ENCODE data around the gene ENTR1.
A peak's percentile ranks its signal among the peaks of the same experiment; 100 is the strongest.

Gene ENTR1

DNA sequence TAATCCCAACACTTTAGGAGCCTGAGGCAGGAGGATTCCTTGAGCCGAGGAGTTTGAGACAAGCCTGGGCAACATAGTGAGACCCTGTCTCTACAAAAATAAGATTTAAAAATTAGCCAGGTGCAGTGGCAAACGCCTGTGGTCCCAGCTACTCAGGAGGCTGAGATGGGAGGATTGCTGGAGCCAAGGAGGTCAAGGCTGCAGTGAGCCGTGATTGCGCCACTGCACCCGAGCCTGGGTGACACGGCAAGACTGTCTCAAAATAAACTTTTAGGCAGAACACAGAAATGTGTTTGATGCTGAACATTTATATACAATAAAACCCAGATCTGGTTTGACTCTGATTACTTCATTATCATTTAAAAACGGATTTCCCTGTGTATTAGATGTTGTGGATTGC, 4.9 kb downstream of the ENTR1 start:
- Histone ChIP-seq H3K4me3 (ENCODE audit: insufficient read length, low read depth) (no peak overlapping the region), H3K27me3 (ENCODE audit: insufficient read depth, insufficient read length) (no peaks in the 10 kb centered on the region), H3K36me3 (ENCODE audit: insufficient read depth, insufficient read length, low read length) (peaks cover 82% of the 10 kb centered on the region), H3K9me3 (ENCODE audit: insufficient read depth, low read length) (no peaks in the 10 kb centered on the region), H3K9ac (ENCODE audit: insufficient read length, low read depth) (no peak overlapping the region), H3K4me1 (ENCODE audit: insufficient read depth, insufficient read length) (peaks cover 9% of the 10 kb centered on the region)
- TF ChIP-seq ZNF274 (IDR thresholded peaks at IDR 0.05; ENCODE audit: low read depth, low read length), result no peak
- TF ChIP-seq SUZ12 (IDR thresholded peaks at IDR 0.05; ENCODE audit: extremely low read depth, insufficient read depth, insufficient read length), result no peak
- TF ChIP-seq YY1 (IDR thresholded peaks at IDR 0.05; ENCODE audit: insufficient read depth, insufficient read length), result no peak
- DNase-seq (ENCODE audit: low read depth, low spot score), result no peak

DNA sequence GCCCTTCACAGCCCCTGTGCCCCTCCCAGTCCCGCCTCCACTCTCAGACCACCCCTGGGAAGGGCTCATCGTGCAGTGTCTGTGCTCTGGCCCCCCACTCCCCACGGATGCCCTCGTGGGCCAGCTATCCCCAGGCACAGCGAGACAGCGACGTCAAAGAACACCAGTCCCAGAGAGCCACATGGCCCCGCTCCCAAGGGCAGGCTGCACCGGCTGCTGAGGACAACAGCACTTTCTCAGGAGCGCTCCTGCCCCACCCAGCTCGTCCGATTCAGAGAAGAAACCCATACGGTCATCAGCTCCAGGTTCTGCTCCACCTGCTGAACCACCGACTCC, 5.6 kb downstream of the ENTR1 start:
- Histone ChIP-seq H3K27me3 (ENCODE audit: insufficient read depth, insufficient read length) (no peaks in the 10 kb centered on the region), H3K9ac (ENCODE audit: insufficient read length, low read depth) (peak overlapping the region; percentile 17), H3K4me3 (ENCODE audit: insufficient read length, low read depth) (no peak overlapping the region)

DNA sequence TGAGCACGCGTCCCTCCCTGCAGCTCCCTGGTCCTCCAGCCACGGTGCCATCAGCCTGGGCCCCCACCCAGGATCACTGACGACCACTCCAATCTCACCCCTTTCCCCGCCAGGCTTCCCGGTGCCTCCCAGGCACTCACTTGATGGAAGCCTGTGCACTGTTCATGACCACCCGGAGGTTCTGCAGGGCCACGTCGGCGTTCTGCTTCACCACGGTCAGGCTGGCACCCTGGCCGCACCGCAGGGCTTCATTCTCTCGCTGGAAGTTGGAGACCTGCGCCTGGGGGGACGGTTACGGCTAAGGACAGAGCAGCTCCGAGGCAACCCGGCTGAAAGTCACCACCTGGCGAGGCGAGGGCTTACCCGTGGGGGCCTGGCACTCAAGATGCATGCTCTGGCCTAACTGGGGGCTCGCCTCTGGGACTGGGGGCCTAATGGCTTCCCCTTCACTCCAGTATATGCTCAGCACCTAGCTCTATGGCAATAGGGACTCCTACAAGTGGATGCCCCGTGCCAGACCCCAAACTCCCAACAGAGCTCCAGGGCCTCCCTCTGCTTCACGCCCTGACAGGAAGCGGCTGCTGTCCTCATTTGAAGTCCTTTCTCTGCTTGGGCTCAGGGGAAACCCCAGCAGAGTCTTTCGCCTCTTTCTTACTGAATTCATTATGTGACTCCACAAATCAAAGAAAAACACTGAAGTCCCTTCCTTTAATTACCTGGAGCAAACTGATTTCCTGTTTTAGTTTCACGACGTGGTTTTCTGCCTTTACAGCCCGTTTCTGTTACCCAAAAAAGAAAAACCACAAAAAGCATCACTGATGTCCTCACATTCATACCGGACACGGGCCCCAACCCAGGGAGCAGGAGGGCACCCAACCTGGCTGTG, 6.3 kb downstream of the ENTR1 start:
- H3K9ac ChIP-seq (ENCODE audit: insufficient read length, low read depth), result no peak overlapping the region
- peaks cover 78% of the 10 kb centered on the region for H3K36me3 ChIP-seq (ENCODE audit: insufficient read depth, insufficient read length, low read length)
- H3K4me1 ChIP-seq (ENCODE audit: insufficient read depth, insufficient read length), result peaks cover 11% of the 10 kb centered on the region
- DNase-seq (ENCODE audit: low read depth, low spot score), result no peak
- H3K4me3 ChIP-seq (ENCODE audit: insufficient read length, low read depth), result no peak overlapping the region
- H3K9me3 ChIP-seq (ENCODE audit: insufficient read depth, low read length), result no peaks in the 10 kb centered on the region
- no peaks in the 10 kb centered on the region for H3K27me3 ChIP-seq (ENCODE audit: insufficient read depth, insufficient read length)
- TF ChIP-seq SUZ12 (IDR thresholded peaks at IDR 0.05; ENCODE audit: extremely low read depth, insufficient read depth, insufficient read length) (no peak), YY1 (IDR thresholded peaks at IDR 0.05; ENCODE audit: insufficient read depth, insufficient read length) (no peak), ZNF274 (IDR thresholded peaks at IDR 0.05; ENCODE audit: low read depth, low read length) (no peak)

More for the DNA sequence above, 5.6 kb downstream of the ENTR1 start:
- Histone ChIP-seq H3K36me3 (ENCODE audit: insufficient read depth, insufficient read length, low read length) (peaks cover 82% of the 10 kb centered on the region), H3K9me3 (ENCODE audit: insufficient read depth, low read length) (no peaks in the 10 kb centered on the region), H3K4me1 (ENCODE audit: insufficient read depth, insufficient read length) (peaks cover 11% of the 10 kb centered on the region)
- DNase-seq (ENCODE audit: low read depth, low spot score), result no peak
- TF ChIP-seq YY1 (IDR thresholded peaks at IDR 0.05; ENCODE audit: insufficient read depth, insufficient read length), result no peak
- TF ChIP-seq SUZ12 (IDR thresholded peaks at IDR 0.05; ENCODE audit: extremely low read depth, insufficient read depth, insufficient read length), result no peak
- no peak for TF ChIP-seq ZNF274 (IDR thresholded peaks at IDR 0.05; ENCODE audit: low read depth, low read length)

DNA sequence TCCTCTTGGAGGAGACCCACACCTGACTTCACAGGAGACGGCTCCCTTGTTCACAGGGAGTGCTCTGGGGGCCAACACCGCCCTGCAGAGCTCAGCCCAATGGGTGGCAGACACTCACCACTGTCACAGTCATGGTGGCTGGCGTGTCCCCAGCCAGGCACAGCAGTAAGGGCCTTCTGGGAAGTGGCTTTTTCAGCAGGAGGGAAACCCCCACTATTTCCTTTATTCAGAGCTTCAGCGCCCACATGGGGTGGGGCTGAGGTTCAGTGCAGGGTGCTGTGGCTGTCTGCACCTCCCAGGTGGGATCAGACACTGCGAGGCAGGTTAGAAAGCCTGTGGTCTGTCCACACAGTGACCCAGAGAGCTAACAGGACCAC, 6.9 kb downstream of the ENTR1 start:
- no peak overlapping the region for H3K9ac ChIP-seq (ENCODE audit: insufficient read length, low read depth)
- TF ChIP-seq ZNF274 (IDR thresholded peaks at IDR 0.05; ENCODE audit: low read depth, low read length), result no peak
- no peak for TF ChIP-seq YY1 (IDR thresholded peaks at IDR 0.05; ENCODE audit: insufficient read depth, insufficient read length)
- no peak for TF ChIP-seq SUZ12 (IDR thresholded peaks at IDR 0.05; ENCODE audit: extremely low read depth, insufficient read depth, insufficient read length)
- no peak for DNase-seq (ENCODE audit: low read depth, low spot score)
- H3K27me3 ChIP-seq (ENCODE audit: insufficient read depth, insufficient read length), result no peaks in the 10 kb centered on the region
- H3K36me3 ChIP-seq (ENCODE audit: insufficient read depth, insufficient read length, low read length), result peaks cover 79% of the 10 kb centered on the region
- H3K4me3 ChIP-seq (ENCODE audit: insufficient read length, low read depth), result no peak overlapping the region
- H3K4me1 ChIP-seq (ENCODE audit: insufficient read depth, insufficient read length), result peaks cover 14% of the 10 kb centered on the region
- H3K9me3 ChIP-seq (ENCODE audit: insufficient read depth, low read length), result no peaks in the 10 kb centered on the region

DNA sequence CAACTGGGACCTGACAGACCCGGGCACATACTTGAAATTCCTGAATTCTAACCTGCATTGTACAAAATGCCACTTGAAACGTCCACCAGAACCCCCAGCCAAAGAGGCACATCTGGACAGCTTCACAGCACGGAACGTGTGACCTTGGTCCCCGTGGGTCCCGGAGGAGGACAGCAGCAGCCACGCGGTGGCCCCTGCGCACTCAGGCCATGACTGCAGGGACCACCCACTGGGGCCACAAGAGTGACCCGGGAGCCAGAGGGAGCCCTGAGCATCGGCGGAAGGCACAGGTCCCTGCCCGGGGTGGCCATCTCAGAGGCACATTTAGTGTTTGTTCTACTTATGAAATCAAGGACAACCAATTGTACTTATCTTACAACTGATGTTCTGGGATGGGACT, 8.3 kb downstream of the ENTR1 start:
- H3K9me3 ChIP-seq (ENCODE audit: insufficient read depth, low read length), result no peaks in the 10 kb centered on the region
- no peaks in the 10 kb centered on the region for H3K27me3 ChIP-seq (ENCODE audit: insufficient read depth, insufficient read length)
- H3K36me3 ChIP-seq (ENCODE audit: insufficient read depth, insufficient read length, low read length), result peaks cover 78% of the 10 kb centered on the region
- H3K4me3 ChIP-seq (ENCODE audit: insufficient read length, low read depth), result no peak overlapping the region
- no peak for TF ChIP-seq ZNF274 (IDR thresholded peaks at IDR 0.05; ENCODE audit: low read depth, low read length)
- TF ChIP-seq YY1 (IDR thresholded peaks at IDR 0.05; ENCODE audit: insufficient read depth, insufficient read length), result no peak
- TF ChIP-seq SUZ12 (IDR thresholded peaks at IDR 0.05; ENCODE audit: extremely low read depth, insufficient read depth, insufficient read length), result no peak
- H3K4me1 ChIP-seq (ENCODE audit: insufficient read depth, insufficient read length), result peaks cover 15% of the 10 kb centered on the region
- no peak for DNase-seq (ENCODE audit: low read depth, low spot score)
- H3K9ac ChIP-seq (ENCODE audit: insufficient read length, low read depth), result no peak overlapping the region

DNA sequence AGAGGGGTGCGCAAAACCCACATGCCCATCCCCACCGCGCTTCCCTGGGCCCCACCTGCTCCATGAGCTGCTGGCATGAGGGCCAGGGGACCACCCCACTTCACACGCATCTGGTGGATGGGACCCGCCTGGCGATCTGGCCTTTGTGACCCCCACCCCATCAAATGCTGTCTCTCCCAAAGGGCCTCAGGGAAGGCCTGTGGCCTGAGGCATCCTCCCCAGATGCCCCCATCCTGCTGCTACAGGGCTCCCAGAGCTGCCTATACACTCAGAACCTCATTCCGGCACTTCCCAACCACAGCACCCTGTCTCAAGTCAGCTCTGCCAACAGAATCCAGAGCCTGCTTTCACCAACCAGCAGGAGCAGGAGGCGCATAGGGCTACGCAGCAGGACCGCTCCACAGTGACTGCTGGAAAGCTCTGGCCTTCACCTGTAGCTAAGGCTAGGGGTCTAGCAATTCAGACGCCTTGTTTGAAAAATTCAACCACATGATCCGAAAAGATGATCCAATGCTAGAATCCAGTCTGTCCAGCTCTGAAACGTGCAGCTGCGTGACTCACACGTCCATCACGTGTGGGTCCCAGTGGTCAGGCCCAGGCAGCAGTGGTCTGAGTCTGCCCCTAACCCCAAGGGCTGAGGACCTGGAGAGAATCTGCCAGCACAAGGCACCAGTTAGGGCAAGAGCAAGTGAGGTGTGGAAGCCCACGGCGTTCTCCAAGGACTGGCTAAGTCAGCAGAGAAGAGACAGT, 9.1 kb downstream of the ENTR1 start:
- DNase-seq (ENCODE audit: low read depth, low spot score), result no peak
- H3K36me3 ChIP-seq (ENCODE audit: insufficient read depth, insufficient read length, low read length), result peaks cover 79% of the 10 kb centered on the region
- no peak overlapping the region for H3K4me3 ChIP-seq (ENCODE audit: insufficient read length, low read depth)
- no peaks in the 10 kb centered on the region for H3K27me3 ChIP-seq (ENCODE audit: insufficient read depth, insufficient read length)
- no peaks in the 10 kb centered on the region for H3K9me3 ChIP-seq (ENCODE audit: insufficient read depth, low read length)
- no peak overlapping the region for H3K9ac ChIP-seq (ENCODE audit: insufficient read length, low read depth)
- H3K4me1 ChIP-seq (ENCODE audit: insufficient read depth, insufficient read length), result peaks cover 15% of the 10 kb centered on the region
- TF ChIP-seq ZNF274 (IDR thresholded peaks at IDR 0.05; ENCODE audit: low read depth, low read length) (no peak), SUZ12 (IDR thresholded peaks at IDR 0.05; ENCODE audit: extremely low read depth, insufficient read depth, insufficient read length) (no peak), YY1 (IDR thresholded peaks at IDR 0.05; ENCODE audit: insufficient read depth, insufficient read length) (no peak)

Data from NT2/D1 (cell line).